Neutrophil (primary cell): ENCODE results near the gene ACCS.

Experiments used
- H3K27ac ChIP-seq: fragments of 200-600 bp; sonication (generic); 2 replicates; pipeline ENCODE4 v1.5.1; 2016; ENCODE audit warnings: mild to moderate bottlenecking, moderate library complexity
- H3K27me3 ChIP-seq: fragments of 200-600 bp; sonication (generic); 2 replicates; pipeline ENCODE4 v1.6.0; 2016; ENCODE audit warnings: mild to moderate bottlenecking
- H3K36me3 ChIP-seq: fragments of 200-600 bp; sonication (generic); 2 replicates; pipeline ENCODE4 v1.5.1; 2017
- H3K4me1 ChIP-seq, 2 experiments: fragments of 200-600 bp in 1 of 2; sonication (generic) in 1 of 2; 1 replicate in 1 of 2; 2 replicates in 1 of 2; pipeline versions ENCODE4 v1.5.1 to v1.6.1; 2013 to 2016; ENCODE audit warnings: low read depth in 1 of 2, low read length in 1 of 2, mild to moderate bottlenecking in 1 of 2, moderate library complexity in 1 of 2; ENCODE audit not compliant: control insufficient read depth in 1 of 2, insufficient read depth in 1 of 2
- H3K4me3 ChIP-seq, 2 experiments: fragments of 200-600 bp in 1 of 2; sonication (generic) in 1 of 2; 1 replicate in 1 of 2; 2 replicates in 1 of 2; pipeline ENCODE4 v1.5.1; 2013 to 2016; ENCODE audit warnings: low read depth in 1 of 2, low read length in 1 of 2, mild to moderate bottlenecking in 1 of 2, moderate library complexity in 1 of 2
- H3K9me3 ChIP-seq: fragments of 200-600 bp; sonication (generic); 2 replicates; pipeline ENCODE4 v1.5.1; 2016
- TF ChIP-seq, protein P1 (sequence below): fragments of 200-600 bp; sonication (generic); IDR thresholded peaks from 2 replicates; pipeline ENCODE4 v1.5.1; 2016; ENCODE audit warnings: antibody characterized with exemption

The ACCS gene

DNA sequence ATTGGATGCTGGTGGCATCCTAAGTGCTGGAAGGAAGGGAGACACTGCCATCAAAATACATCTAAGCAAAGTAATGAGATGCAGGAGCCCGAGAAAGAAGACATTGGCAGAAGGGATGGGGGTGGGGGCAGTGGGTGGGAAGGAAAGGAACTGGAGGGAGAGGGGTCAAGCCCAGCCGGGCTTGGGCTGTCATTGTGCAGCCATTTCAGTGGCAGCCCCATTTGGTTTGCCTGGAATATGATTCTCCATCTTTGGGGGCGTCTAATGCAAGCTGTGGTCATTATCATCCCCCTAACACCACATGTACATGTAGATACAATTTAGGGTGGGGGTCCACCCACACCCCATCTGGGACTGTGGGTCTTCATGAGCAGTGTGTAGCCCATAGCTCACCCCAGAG, 32.2 kb upstream of the ACCS start:
- no peak overlapping the region for H3K27ac ChIP-seq
- H3K4me3 ChIP-seq: no peak overlapping the region
- peaks cover 13% of the 10 kb centered on the region for H3K27me3 ChIP-seq
- no peaks in the 10 kb centered on the region for H3K4me1 ChIP-seq
- TF ChIP-seq, protein P1, sequence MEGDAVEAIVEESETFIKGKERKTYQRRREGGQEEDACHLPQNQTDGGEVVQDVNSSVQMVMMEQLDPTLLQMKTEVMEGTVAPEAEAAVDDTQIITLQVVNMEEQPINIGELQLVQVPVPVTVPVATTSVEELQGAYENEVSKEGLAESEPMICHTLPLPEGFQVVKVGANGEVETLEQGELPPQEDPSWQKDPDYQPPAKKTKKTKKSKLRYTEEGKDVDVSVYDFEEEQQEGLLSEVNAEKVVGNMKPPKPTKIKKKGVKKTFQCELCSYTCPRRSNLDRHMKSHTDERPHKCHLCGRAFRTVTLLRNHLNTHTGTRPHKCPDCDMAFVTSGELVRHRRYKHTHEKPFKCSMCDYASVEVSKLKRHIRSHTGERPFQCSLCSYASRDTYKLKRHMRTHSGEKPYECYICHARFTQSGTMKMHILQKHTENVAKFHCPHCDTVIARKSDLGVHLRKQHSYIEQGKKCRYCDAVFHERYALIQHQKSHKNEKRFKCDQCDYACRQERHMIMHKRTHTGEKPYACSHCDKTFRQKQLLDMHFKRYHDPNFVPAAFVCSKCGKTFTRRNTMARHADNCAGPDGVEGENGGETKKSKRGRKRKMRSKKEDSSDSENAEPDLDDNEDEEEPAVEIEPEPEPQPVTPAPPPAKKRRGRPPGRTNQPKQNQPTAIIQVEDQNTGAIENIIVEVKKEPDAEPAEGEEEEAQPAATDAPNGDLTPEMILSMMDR: no peak
- no peaks in the 10 kb centered on the region for H3K36me3 ChIP-seq
- H3K9me3 ChIP-seq: no peaks in the 10 kb centered on the region

DNA sequence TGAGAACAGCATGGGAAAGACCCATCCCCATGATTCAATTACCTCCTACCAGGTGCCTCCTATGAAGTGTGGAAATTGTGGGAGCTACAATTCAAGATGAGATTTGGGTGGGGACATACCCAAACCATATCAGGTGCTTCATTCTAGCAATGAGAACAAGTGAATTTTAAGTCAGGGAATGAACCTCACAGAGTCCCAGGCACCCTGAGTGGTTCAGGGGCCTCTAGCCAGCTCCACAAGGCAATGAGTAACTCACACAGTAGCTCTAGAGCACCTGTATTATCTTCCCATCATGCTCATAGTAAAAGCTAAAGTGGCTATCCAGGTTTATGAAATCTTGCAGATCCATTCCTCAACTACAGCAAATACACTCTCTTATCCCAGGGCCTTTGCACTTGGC, 31.4 kb upstream of the ACCS start:
- H3K4me1 ChIP-seq: no peaks in the 10 kb centered on the region
- no peaks in the 10 kb centered on the region for H3K36me3 ChIP-seq
- peaks cover 11% of the 10 kb centered on the region for H3K27me3 ChIP-seq
- H3K9me3 ChIP-seq: no peaks in the 10 kb centered on the region
- no peak overlapping the region for H3K4me3 ChIP-seq
- TF ChIP-seq, protein P1: no peak
- no peak overlapping the region for H3K27ac ChIP-seq

DNA sequence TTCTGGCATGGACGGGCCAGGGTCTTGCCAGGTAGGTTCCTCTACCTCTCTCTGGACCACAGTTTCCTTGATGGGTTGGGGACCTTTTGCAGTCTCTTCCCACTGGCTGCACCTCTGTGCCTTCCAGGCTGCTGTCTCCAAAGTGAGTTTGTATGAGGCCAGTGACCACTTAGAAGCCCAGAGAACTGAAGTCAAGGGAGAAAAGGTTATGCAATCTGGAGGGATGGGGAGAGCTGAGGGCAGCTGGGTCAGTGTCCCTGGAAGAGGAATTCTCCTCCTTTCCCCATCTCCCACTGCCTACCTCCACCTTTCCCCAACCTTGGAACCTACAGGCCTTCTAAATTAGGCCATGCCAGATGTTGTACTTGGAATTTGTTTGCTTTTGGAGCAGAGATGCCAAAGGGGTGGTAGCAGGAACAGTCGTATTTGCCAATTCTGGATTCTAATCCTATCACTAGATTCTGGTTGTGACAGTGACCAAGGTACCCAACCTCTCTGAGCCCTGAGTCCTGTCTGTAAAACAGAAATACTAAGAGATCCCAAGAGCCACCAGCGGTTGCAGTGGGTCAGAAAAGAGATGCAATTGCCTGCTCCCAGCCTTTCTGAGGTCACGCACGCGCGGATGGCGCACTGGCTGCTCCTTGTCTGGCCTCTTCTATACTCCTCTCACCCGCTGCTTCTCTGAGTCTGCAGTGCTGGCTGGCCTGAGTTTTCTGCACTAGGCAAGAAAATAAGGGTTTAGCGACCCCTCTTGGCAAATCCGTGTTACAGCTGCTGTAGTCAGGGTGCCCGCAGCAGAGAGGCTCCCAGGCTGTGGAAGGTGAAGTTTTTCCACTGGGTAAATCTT, 29.0 kb upstream of the ACCS start:
- H3K36me3 ChIP-seq: no peaks in the 10 kb centered on the region
- TF ChIP-seq, protein P1: no peak
- no peaks in the 10 kb centered on the region for H3K9me3 ChIP-seq
- H3K4me1 ChIP-seq: no peaks in the 10 kb centered on the region
- no peak overlapping the region for H3K27ac ChIP-seq
- H3K4me3 ChIP-seq: no peak overlapping the region
- H3K27me3 ChIP-seq: peaks cover 11% of the 10 kb centered on the region

DNA sequence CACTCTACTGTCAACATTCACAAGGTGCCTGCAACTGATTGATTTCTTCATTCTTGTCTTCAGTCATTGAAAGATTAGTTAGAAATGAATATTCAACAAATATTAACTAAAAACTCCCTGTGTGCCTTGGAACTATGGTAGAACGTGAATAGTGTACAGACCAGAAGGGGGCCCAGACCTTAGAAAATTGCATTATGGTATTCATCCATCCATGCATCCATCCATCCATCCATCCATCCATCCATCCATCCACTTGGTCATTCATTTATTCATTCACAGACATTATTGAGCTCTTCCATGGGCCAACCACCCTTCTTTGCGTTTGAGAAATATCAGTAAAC, 28.4 kb upstream of the ACCS start:
- TF ChIP-seq, protein P1: no peak
- no peaks in the 10 kb centered on the region for H3K9me3 ChIP-seq
- H3K27me3 ChIP-seq: peaks cover 11% of the 10 kb centered on the region
- no peak overlapping the region for H3K4me3 ChIP-seq
- H3K4me1 ChIP-seq: no peaks in the 10 kb centered on the region
- no peak overlapping the region for H3K27ac ChIP-seq
- no peaks in the 10 kb centered on the region for H3K36me3 ChIP-seq

DNA sequence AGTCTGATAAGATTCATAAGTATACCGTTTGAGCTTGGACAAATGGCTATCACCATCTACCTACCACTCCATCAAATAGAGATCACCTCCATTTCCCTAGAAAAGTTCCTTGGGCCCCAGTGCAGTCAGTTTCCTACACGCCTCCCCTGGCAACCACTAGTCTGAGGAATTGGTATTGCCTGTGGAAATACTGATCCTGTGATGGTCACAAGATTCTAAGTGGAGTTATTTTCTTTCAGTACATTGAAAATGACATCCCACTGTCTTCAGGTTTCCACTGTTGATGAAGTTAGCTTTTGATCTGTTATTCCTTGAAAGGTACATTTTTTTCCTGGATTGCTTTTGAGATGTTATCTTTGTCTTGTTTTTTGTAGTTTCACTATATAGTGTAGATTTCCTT, 22.9 kb upstream of the ACCS start:
- Histone ChIP-seq H3K27ac (no peak overlapping the region), H3K27me3 (peaks cover 8% of the 10 kb centered on the region), H3K36me3 (no peaks in the 10 kb centered on the region), H3K9me3 (no peaks in the 10 kb centered on the region), H3K4me1 (no peaks in the 10 kb centered on the region), H3K4me3 (no peak overlapping the region)
- TF ChIP-seq, protein P1: no peak
